Activated naive CD4-positive, alpha-beta T cell treated with anti-CD3 and anti-CD28 coated beads, Interleukin-2, amount 50 U/mL, for 72 hours (primary cell): Measurements from ENCODE around the gene ST6GALNAC5. TPM values are rescaled to one million over a fixed set of nuclear protein-coding genes. Genes with fewer than 3 reads are reported as not detected.
"Not testable (repeated sequence)": the region's sequence is repeated elsewhere in the genome, so short reads cannot be mapped to it uniquely, and the experiment has no call there.

Experiments used
- ATAC-seq, 2 donors: fragments of 150-1000 bp; cut with Tn5 transposase; 2 replicates each; pipeline ENCODE4 v1.10.0; 2021; ENCODE audit warnings: mild to moderate bottlenecking in 2 of 2, moderate library complexity in 2 of 2
- DNase-seq, 2 donors: peaks; one replicate each; pipeline ENCODE4 v3.0.0; 2021 to 2022; ENCODE audit warnings: low spot score in 2 of 2
- H3K27ac Mint-ChIP-seq, 2 donors: one replicate each; pipeline ENCODE4 v1.8.0; 2022; ENCODE audit warnings: mild to moderate bottlenecking in 2 of 2, mixed read lengths in 2 of 2
- H3K36me3 Mint-ChIP-seq, 2 donors: one replicate each; pipeline ENCODE4 v1.8.0; 2022; ENCODE audit warnings: mixed read lengths in 2 of 2
- H3K9me3 Mint-ChIP-seq, 2 donors: one replicate each; pipeline ENCODE4 v1.8.0; 2022; ENCODE audit warnings: mixed read lengths in 2 of 2
- total RNA-seq, 2 donors: library from RNA; stranded (reverse); gene quantifications; one replicate each; pipeline ENCODE4 v1.2.3, GENCODE V29; 2022

The ST6GALNAC5 gene
- total RNA-seq, 2 donors from 2014 or later, result not detected

DNA sequence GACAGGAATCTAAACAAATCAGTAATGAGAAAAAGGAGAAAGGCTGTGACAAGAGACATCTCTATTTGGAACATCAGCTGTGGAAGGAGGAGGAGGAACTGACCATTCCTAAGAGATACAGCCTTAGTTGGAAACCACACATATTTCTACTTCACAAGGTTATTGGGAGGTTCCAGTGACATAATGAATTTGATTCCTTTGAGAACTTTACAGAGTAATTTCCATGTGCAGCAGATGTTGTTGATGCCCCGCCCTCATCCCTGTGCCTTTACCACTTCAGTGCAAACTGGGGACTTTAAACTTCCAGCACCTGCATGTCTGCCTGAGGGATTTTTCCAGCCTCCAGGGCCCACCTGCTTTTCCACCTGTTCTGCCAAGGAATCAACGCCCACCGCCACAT lies 9.3 kb upstream of the ST6GALNAC5 start:
- DNase-seq (no peak), ATAC-seq (no peak)
- no peak overlapping the region for H3K27ac Mint-ChIP-seq
- no peaks in the 10 kb centered on the region for H3K36me3 Mint-ChIP-seq
- no peaks in the 10 kb centered on the region for H3K9me3 Mint-ChIP-seq

DNA sequence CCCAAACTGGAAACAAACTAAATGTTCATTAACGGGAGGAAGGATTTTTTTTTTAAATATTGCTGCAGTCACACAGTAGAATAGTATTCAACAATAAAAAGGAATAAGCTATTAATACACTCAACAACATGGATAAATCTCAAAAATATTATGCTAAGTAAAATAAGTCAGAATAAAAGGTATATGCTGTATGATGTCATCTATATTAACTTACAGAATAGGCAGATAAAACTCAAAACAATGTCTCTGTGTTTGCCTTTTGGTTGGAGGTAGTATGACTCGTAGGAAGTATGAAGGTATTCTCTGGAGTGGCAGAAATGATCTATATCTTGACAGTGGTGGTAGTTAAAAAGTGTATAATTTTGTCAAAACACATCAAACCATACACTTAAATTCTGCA lies 6.1 kb upstream of the ST6GALNAC5 start:
- ATAC-seq, result no peak
- Mint-ChIP-seq H3K27ac (no peak overlapping the region), H3K36me3 (no peaks in the 10 kb centered on the region), H3K9me3 (no peaks in the 10 kb centered on the region)
- DNase-seq, result no peak

- no peaks in the 10 kb centered on the region for H3K9me3 Mint-ChIP-seq
- DNase-seq, result no peak
These were observed 4.8 kb upstream of the ST6GALNAC5 start for GRCh38 chr1:76862447-76862846.

DNA sequence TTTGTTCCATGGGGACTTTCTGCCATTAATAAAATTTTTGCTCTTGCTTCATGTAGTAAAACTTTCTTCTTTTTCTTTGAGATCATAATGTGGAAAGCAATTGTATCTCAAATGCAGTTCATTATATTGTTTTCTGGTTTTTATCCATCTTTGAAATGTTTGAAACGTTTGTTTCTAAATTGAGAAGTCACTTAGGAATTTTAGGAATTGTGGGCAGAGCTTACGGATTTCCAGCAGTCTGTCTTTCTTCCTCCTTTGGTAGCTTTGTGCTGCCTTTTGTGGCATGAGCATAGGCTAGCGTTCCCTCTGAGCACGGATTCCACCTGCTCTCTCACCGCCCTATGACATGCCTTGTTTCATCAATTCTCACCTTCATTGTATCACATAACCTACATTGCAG lies 2.9 kb upstream of the ST6GALNAC5 start:
- Mint-ChIP-seq H3K27ac (no peak overlapping the region), H3K9me3 (no peaks in the 10 kb centered on the region), H3K36me3 (no peaks in the 10 kb centered on the region)
- ATAC-seq (no peak), DNase-seq (no peak)

More at GRCh38 chr1:76862447-76862846, 4.8 kb upstream of the ST6GALNAC5 start:
- Mint-ChIP-seq H3K36me3 (no peaks in the 10 kb centered on the region), H3K27ac (no peak overlapping the region)
- peak; percentile 39 to 93 for ATAC-seq

- Mint-ChIP-seq H3K27ac (no peak overlapping the region), H3K36me3 (no peaks in the 10 kb centered on the region), H3K9me3 (no peaks in the 10 kb centered on the region)
- no peak for DNase-seq
- ATAC-seq, result no peak
These were observed 1.5 kb upstream of the ST6GALNAC5 start for GRCh38 chr1:76865696-76866286.

- Mint-ChIP-seq H3K9me3 (no peaks in the 10 kb centered on the region), H3K36me3 (no peaks in the 10 kb centered on the region), H3K27ac (no peak overlapping the region)
- ATAC-seq (no peak), DNase-seq (no peak)
These were observed 714 bp upstream of the ST6GALNAC5 start for GRCh38 chr1:76866566-76866965.

DNA sequence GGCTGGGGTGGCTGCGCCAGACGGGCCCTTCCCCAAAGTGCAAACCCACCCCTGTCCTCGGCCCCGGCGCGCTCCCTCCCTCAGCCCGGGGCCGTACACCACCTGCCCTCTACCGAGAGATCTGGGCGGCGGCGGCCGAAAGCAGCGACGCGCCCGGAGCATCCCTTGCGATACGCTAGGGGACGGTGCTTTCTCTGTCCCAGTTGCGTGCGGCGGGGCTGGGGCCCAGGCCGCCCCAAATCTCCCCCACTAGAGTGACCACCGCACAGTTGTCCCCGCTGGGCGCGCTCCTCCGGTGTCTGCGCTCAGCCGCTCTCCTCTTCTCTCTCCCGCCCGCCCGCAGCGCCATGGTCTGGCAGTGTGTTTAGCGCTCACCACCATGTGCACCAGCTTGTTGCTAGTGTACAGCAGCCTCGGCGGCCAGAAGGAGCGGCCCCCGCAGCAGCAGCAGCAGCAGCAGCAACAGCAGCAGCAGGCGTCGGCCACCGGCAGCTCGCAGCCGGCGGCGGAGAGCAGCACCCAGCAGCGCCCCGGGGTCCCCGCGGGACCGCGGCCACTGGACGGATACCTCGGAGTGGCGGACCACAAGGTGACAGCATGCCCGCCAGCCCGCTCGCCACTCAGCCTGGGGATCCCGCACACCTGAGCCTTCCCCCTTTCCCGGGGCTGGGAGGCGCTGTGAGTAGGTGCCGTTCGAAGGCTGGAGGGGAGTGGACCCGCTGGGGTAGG lies 1.0 kb downstream of the ST6GALNAC5 start:
- Mint-ChIP-seq H3K36me3 (no peaks in the 10 kb centered on the region), H3K9me3 (peaks cover 5% of the 10 kb centered on the region in 2 donors), H3K27ac (no peak overlapping the region)
- DNase-seq (peak in 1 of 2 donors; percentile 49), ATAC-seq (peak; percentile 61 to 87)

- H3K36me3 Mint-ChIP-seq, result no peaks in the 10 kb centered on the region
- no peak overlapping the region for H3K27ac Mint-ChIP-seq
- peaks cover 5 to 6% of the 10 kb centered on the region in 2 donors for H3K9me3 Mint-ChIP-seq
- no peak for DNase-seq
- ATAC-seq, result no peak
These were observed 1.6 kb downstream of the ST6GALNAC5 start for GRCh38 chr1:76868916-76869315.

- peaks cover 5 to 6% of the 10 kb centered on the region in 2 donors for H3K9me3 Mint-ChIP-seq
- no peak for DNase-seq
- ATAC-seq, result no peak
- H3K36me3 Mint-ChIP-seq, result no peaks in the 10 kb centered on the region
- H3K27ac Mint-ChIP-seq, result no peak overlapping the region
These were observed 2.8 kb downstream of the ST6GALNAC5 start for GRCh38 chr1:76870037-76870436.

- H3K27ac Mint-ChIP-seq, result no peak overlapping the region
- ATAC-seq (no peak), DNase-seq (no peak)
- peaks cover 5 to 8% of the 10 kb centered on the region in 2 donors for H3K9me3 Mint-ChIP-seq
- H3K36me3 Mint-ChIP-seq, result peaks cover 0 to 2% of the 10 kb centered on the region in 2 donors
These were observed 4.2 kb downstream of the ST6GALNAC5 start for GRCh38 chr1:76871355-76871974.

DNA sequence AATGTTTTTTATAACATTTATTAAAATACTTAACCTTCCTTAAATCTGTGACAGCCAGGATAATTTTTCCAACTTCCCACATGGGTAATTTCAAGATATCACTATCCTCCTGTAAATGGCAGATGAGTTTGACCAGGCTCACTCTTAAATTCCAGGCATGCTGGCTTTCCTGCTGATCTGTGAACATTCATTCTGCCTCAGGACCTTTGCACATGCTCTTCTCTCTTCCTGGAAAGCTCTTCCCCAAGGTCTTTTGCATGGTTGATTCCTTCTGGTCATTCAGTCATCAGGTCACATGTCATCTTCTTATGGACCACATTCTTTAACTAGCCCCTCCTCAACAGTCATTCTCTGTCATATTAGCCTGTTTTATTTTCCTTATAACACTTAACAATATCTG lies 5.7 kb downstream of the ST6GALNAC5 start:
- Mint-ChIP-seq H3K9me3 (peaks cover 5 to 9% of the 10 kb centered on the region in 2 donors), H3K36me3 (peaks cover 0 to 4% of the 10 kb centered on the region in 2 donors), H3K27ac (no peak overlapping the region)
- no peak for ATAC-seq
- no peak for DNase-seq

GRCh38 chr1:76876655-76877395 lies 9.5 kb downstream of the ST6GALNAC5 start:
- Mint-ChIP-seq H3K36me3 (peaks cover 0 to 4% of the 10 kb centered on the region in 2 donors), H3K27ac (no peak overlapping the region), H3K9me3 (peaks cover 5 to 9% of the 10 kb centered on the region in 2 donors)
- DNase-seq (no peak), ATAC-seq (no peak)

DNA sequence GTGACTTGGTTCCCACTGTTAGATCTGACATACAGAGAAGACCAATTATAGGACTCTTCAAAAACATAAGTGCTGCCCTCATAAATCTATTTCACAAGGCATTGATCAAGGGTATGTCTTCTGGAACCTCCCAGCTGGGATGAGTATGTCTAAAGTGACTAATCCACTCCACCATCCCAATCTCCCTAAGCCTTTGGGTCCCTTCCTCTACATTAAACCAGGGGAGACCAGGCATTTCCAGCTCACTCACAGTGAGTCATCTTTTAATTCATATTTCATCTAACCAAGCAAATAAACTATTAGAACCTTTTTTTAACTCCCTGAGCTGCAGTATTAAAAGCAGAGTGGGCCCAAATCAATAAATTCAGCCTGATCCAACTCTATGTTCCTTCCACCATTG lies 11.7 kb downstream of the ST6GALNAC5 start:
- H3K36me3 Mint-ChIP-seq, ATAC-seq, H3K27ac Mint-ChIP-seq, DNase-seq, H3K9me3 Mint-ChIP-seq: not testable (repeated sequence)

GRCh38 chr1:76881762-76882161 lies 14.5 kb downstream of the ST6GALNAC5 start:
- ATAC-seq, result no peak
- no peak overlapping the region for H3K27ac Mint-ChIP-seq
- H3K9me3 Mint-ChIP-seq, result no peaks in the 10 kb centered on the region
- no peak for DNase-seq
- no peaks in the 10 kb centered on the region for H3K36me3 Mint-ChIP-seq

GRCh38 chr1:76891931-76892622 lies 24.8 kb downstream of the ST6GALNAC5 start:
- ATAC-seq (no peak), DNase-seq (no peak)
- no peaks in the 10 kb centered on the region for H3K36me3 Mint-ChIP-seq
- H3K9me3 Mint-ChIP-seq, result no peaks in the 10 kb centered on the region
- no peak overlapping the region for H3K27ac Mint-ChIP-seq

DNA sequence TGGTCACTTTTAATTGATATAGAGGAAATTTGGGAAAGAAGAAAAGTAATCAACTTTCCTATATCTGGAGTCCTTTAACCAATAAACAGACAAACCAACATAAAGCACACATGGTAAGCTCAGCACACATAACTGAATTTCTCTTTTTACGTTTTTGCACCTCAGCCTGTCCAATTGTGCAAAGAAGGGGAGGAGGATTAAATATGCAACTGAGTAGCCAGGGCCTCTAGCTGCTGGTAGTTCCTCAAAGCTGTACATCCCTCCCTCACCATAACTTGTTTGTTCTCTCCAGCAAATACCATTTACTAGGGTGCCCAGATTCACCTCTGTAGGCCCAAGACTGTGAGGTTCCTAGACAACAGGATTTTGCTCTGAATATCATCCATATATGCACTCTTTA lies 25.4 kb downstream of the ST6GALNAC5 start:
- H3K27ac Mint-ChIP-seq, result no peak overlapping the region
- H3K9me3 Mint-ChIP-seq, result no peaks in the 10 kb centered on the region
- no peaks in the 10 kb centered on the region for H3K36me3 Mint-ChIP-seq
- no peak for ATAC-seq
- no peak for DNase-seq
